HepG2 (cell line): ENCODE results near the gene ASGR1. TPM values are rescaled to one million over a fixed set of nuclear protein-coding genes. Genes with fewer than 3 reads are reported as not detected.

Source experiments
- GABPA ChIP-seq, 2 experiments: IDR thresholded peaks; 2 replicates each; pipeline ENCODE4 v1.6.1; 2011 to 2016; ENCODE audit warnings: low read depth in 2 of 2, low read length in 1 of 2, missing biosample characterization in 1 of 2, missing genetic modification characterization in 1 of 2
- HOXA5 ChIP-seq: sonication (generic); formaldehyde crosslinking; IDR thresholded peaks from 2 replicates; pipeline ENCODE4 v1.4.0; 2020; ENCODE audit warnings: missing genetic modification reagents
- PBX3 ChIP-seq: sonication (generic); formaldehyde crosslinking; IDR thresholded peaks from 2 replicates; pipeline ENCODE4 v1.8.1; 2023; ENCODE audit warnings: missing genetic modification reagents, inconsistent platforms, borderline replicate concordance
- RFX1 ChIP-seq: fragments of 450-650 bp; IDR thresholded peaks from 2 replicates; pipeline ENCODE4 v1.6.1; 2017
- TBL1XR1 ChIP-seq: fragments of 150-350 bp; IDR thresholded peaks from 2 replicates; pipeline ENCODE4 v1.6.1; 2014; ENCODE audit warnings: borderline replicate concordance, low read length; ENCODE audit not compliant: partially characterized antibody
- ZBTB42 ChIP-seq: sonication (generic); formaldehyde crosslinking; IDR thresholded peaks from 2 replicates; pipeline ENCODE4 v1.5.0; 2020; ENCODE audit warnings: mild to moderate bottlenecking, missing genetic modification reagents
- ZNF235 ChIP-seq: sonication (generic); formaldehyde crosslinking; IDR thresholded peaks from 2 replicates; pipeline ENCODE4 v1.8.1; 2023; ENCODE audit warnings: mild to moderate bottlenecking, missing genetic modification reagents, borderline replicate concordance
- ZNF383 ChIP-seq: sonication (generic); formaldehyde crosslinking; IDR thresholded peaks from 2 replicates; pipeline ENCODE4 v1.4.0; 2020; ENCODE audit warnings: missing genetic modification reagents, mild to moderate bottlenecking, borderline replicate concordance
- ZNF574 ChIP-seq: sonication (generic); formaldehyde crosslinking; IDR thresholded peaks from 2 replicates; pipeline ENCODE4 v1.4.0; 2020; ENCODE audit warnings: missing genetic modification reagents
- ZNF784 ChIP-seq: sonication (generic); formaldehyde crosslinking; IDR thresholded peaks from 2 replicates; pipeline ENCODE4 v1.5.1; 2020; ENCODE audit warnings: missing genetic modification reagents, mild to moderate bottlenecking, borderline replicate concordance
- polyA plus RNA-seq, 8 experiments: library from polyadenylated mRNA; depleted of rRNA in 3 of 8; stranded (reverse) in 7 of 8; unstranded in 1 of 8; fragments of >200 nt; fragmentation: Illumina TruSeq in 4 of 8; extraction: Trizol in 4 of 8; gene quantifications; 2 replicates each; pipeline versions ENCODE4 v1.2.1 to v1.2.3, GENCODE V29; 2011 to 2016; ENCODE audit warnings: low read depth in 4 of 8, missing spikeins in 1 of 8, mixed read lengths in 1 of 8; ENCODE audit not compliant: insufficient read depth in 1 of 8
- total RNA-seq, 5 experiments: library from RNA; depleted of rRNA; stranded (reverse); fragments of >200 nt; fragmentation: Illumina TruSeq; extraction: Trizol; gene quantifications; 2 replicates each; pipeline ENCODE4 v1.2.3, GENCODE V29; 2016; ENCODE audit warnings: low read depth in 1 of 5
- TF ChIP-seq, protein P1 (sequence below): IDR thresholded peaks from 2 replicates; pipeline ENCODE4 v1.6.1; 2016; ENCODE audit warnings: low read depth
- TF ChIP-seq, protein P2 (sequence below), 2 experiments: sonication (generic) in 1 of 2; formaldehyde crosslinking in 1 of 2; IDR thresholded peaks; 2 replicates each; pipeline versions ENCODE4 v1.5.1 to v1.6.1; 2011 to 2020; ENCODE audit warnings: borderline replicate concordance in 1 of 2, low read depth in 1 of 2, low read length in 1 of 2, mild to moderate bottlenecking in 1 of 2, missing genetic modification reagents in 1 of 2, moderate library complexity in 1 of 2
- TF ChIP-seq, protein P3 (sequence below): sonication (generic); formaldehyde crosslinking; IDR thresholded peaks from 2 replicates; pipeline ENCODE4 v1.4.0; 2020; ENCODE audit warnings: missing genetic modification reagents

Gene ASGR1
- total and polyA plus RNA-seq, 2 of the 13 experiments (the other 11 are each of a cell fraction or from before 2014, with no cell fraction given), result 353 to 796 TPM

DNA sequence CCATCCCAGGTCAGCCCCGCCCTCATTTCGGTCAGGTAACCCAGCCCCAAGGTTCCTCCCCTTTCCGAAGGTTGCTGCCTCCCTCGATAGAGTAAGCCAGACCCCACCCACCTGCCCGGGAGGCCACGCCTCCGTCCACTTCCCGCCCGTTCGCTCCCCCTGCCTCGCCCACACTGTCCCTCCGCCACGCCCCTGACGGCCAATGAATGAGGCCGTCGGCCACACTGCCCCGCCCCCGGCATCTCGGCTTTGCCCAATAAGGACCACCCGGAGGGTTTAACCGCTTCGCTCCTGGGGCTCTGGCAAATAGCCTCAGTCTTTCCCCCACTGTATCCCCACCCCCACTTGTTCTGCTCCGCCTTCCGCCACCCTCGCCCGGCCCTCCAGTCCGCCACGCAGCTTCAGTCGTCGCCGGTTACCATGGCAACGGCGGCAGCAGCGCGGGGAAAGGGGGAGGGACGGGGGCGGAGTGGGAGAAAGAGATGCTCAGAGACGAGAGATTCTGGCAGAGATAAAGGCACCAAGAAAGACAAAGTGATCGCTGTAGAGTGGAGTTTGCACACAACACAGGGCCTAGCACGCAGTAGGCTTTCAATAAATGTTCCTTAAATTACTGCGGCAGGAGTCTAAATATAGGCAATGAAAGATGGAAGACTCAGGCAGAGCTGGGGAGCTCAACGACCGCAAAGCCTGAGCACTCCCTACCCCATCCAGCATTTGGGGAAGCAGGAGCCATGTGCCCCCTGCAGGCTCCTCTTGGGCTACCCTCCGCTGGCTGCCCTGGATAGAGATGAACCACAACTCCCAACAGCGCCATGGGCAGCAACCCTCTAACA is 35.3 kb upstream of the ASGR1 start (continued):
- TF ChIP-seq ZNF784 (CRISPR knock-in tag) (no peak; the same call in 1 of the 2 replicates), ZNF574 (CRISPR knock-in tag) (peak; percentile 59; the same call in 1 of the 2 replicates), ZBTB42 (CRISPR knock-in tag) (no peak), HOXA5 (CRISPR knock-in tag) (peak; percentile 48; the same call in 1 of the 2 replicates), ZNF235 (no peak), PBX3 (CRISPR knock-in tag) (no peak), TBL1XR1 (peak; percentile 74), RFX1 (peak; percentile 72), GABPA (IDR thresholded peaks at IDR 0.05; ENCODE audit: low read depth, low read length) (no peak), GABPA (CRISPR knock-in tag; IDR thresholded peaks at IDR 0.05; ENCODE audit: low read depth) (peak; percentile 55), ZNF383 (CRISPR knock-in tag) (peak; percentile 80; the same call in 1 of the 2 replicates)
- TF ChIP-seq, protein P1, sequence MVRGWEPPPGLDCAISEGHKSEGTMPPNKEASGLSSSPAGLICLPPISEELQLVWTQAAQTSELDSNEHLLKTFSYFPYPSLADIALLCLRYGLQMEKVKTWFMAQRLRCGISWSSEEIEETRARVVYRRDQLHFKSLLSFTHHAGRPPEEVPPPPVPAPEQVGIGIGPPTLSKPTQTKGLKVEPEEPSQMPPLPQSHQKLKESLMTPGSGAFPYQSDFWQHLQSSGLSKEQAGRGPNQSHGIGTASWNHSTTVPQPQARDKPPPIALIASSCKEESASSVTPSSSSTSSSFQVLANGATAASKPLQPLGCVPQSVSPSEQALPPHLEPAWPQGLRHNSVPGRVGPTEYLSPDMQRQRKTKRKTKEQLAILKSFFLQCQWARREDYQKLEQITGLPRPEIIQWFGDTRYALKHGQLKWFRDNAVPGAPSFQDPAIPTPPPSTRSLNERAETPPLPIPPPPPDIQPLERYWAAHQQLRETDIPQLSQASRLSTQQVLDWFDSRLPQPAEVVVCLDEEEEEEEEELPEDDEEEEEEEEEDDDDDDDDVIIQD, result 0 out of 2 replicates have a peak, but pooled peaks have one; percentile 22
- TF ChIP-seq, protein P2, sequence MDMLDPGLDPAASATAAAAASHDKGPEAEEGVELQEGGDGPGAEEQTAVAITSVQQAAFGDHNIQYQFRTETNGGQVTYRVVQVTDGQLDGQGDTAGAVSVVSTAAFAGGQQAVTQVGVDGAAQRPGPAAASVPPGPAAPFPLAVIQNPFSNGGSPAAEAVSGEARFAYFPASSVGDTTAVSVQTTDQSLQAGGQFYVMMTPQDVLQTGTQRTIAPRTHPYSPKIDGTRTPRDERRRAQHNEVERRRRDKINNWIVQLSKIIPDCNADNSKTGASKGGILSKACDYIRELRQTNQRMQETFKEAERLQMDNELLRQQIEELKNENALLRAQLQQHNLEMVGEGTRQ (IDR thresholded peaks at IDR 0.05; ENCODE audit: low read depth, low read length), result 0 out of 2 replicates have a peak, but pooled peaks have one; percentile 11
- TF ChIP-seq, protein P2 (CRISPR knock-in tag; IDR thresholded peaks at IDR 0.05; ENCODE audit: borderline replicate concordance), result no peak; the same call in 1 of the 2 replicates
- TF ChIP-seq, protein P3, sequence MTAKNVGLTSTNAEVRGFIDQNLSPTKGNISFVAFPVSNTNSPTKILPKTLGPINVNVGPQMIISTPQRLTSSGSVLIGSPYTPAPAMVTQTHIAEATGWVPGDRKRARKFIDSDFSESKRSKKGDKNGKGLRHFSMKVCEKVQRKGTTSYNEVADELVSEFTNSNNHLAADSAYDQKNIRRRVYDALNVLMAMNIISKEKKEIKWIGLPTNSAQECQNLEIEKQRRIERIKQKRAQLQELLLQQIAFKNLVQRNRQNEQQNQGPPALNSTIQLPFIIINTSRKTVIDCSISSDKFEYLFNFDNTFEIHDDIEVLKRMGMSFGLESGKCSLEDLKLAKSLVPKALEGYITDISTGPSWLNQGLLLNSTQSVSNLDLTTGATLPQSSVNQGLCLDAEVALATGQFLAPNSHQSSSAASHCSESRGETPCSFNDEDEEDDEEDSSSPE (CRISPR knock-in tag), result peak; percentile 54; the same call in 1 of the 2 replicates
